ENCODE measurements around the gene NET1.

NET1 gene

GRCh38 chr10:5481121-5481520, 68.8 kb downstream of the NET1 start:
- no peak for TF ChIP-seq CTCF (conservative IDR thresholded peaks at IDR 0.05; ENCODE audit: low read depth, low read length)
- Histone ChIP-seq H3K79me2 (ENCODE audit: insufficient read depth, low read depth) (no peaks in the 10 kb centered on the region), H3K4me2 (no peak overlapping the region), H2AFZ (ENCODE audit: low read depth) (no peak overlapping the region), H3K9ac (no peak overlapping the region), H4K20me1 (ENCODE audit: insufficient read depth) (no peaks in the 10 kb centered on the region), H3K4me3 (IDR thresholded peaks at IDR 0.05; ENCODE audit: insufficient read depth, low read depth, low read length) (no peak overlapping the region), H3K27me3 (ENCODE audit: insufficient read depth, low read depth) (no peaks in the 10 kb centered on the region), H3K27ac (no peak overlapping the region), H3K4me1 (ENCODE audit: low read depth, poor library complexity, severe bottlenecking) (no peaks in the 10 kb centered on the region), H3K36me3 (ENCODE audit: insufficient read depth) (no peaks in the 10 kb centered on the region)

- no peak overlapping the region for H3K4me2 ChIP-seq
- H4K20me1 ChIP-seq (ENCODE audit: insufficient read depth): no peaks in the 10 kb centered on the region
- H3K9ac ChIP-seq: no peak overlapping the region
- H3K36me3 ChIP-seq (ENCODE audit: insufficient read depth): no peaks in the 10 kb centered on the region
- H3K27me3 ChIP-seq (ENCODE audit: insufficient read depth, low read depth): no peaks in the 10 kb centered on the region
- H3K79me2 ChIP-seq (ENCODE audit: insufficient read depth, low read depth): no peaks in the 10 kb centered on the region
- H3K27ac ChIP-seq: no peak overlapping the region
- no peaks in the 10 kb centered on the region for H3K4me1 ChIP-seq (ENCODE audit: low read depth, poor library complexity, severe bottlenecking)
- no peak overlapping the region for H2AFZ ChIP-seq (ENCODE audit: low read depth)
- H3K4me3 ChIP-seq (IDR thresholded peaks at IDR 0.05; ENCODE audit: insufficient read depth, low read depth, low read length): no peak overlapping the region
- no peak for TF ChIP-seq CTCF (conservative IDR thresholded peaks at IDR 0.05; ENCODE audit: low read depth, low read length)
Observed at GRCh38 chr10:5482016-5482415, 69.7 kb downstream of the NET1 start.

- Histone ChIP-seq H3K4me2 (no peak overlapping the region), H3K9ac (no peak overlapping the region), H3K4me1 (ENCODE audit: low read depth, poor library complexity, severe bottlenecking) (no peaks in the 10 kb centered on the region), H3K79me2 (ENCODE audit: insufficient read depth, low read depth) (no peaks in the 10 kb centered on the region), H2AFZ (ENCODE audit: low read depth) (no peak overlapping the region), H3K27ac (no peak overlapping the region), H3K4me3 (IDR thresholded peaks at IDR 0.05; ENCODE audit: insufficient read depth, low read depth, low read length) (no peak overlapping the region), H3K36me3 (ENCODE audit: insufficient read depth) (no peaks in the 10 kb centered on the region), H3K27me3 (ENCODE audit: insufficient read depth, low read depth) (no peaks in the 10 kb centered on the region), H4K20me1 (ENCODE audit: insufficient read depth) (no peaks in the 10 kb centered on the region)
- TF ChIP-seq CTCF (conservative IDR thresholded peaks at IDR 0.05; ENCODE audit: low read depth, low read length): no peak
Observed at GRCh38 chr10:5484205-5484604, 71.8 kb downstream of the NET1 start.

- Histone ChIP-seq H3K9ac (no peak overlapping the region), H4K20me1 (ENCODE audit: insufficient read depth) (no peaks in the 10 kb centered on the region), H3K4me2 (no peak overlapping the region), H3K79me2 (ENCODE audit: insufficient read depth, low read depth) (no peaks in the 10 kb centered on the region), H2AFZ (ENCODE audit: low read depth) (no peak overlapping the region), H3K27me3 (ENCODE audit: insufficient read depth, low read depth) (no peaks in the 10 kb centered on the region), H3K4me3 (IDR thresholded peaks at IDR 0.05; ENCODE audit: insufficient read depth, low read depth, low read length) (no peak overlapping the region), H3K4me1 (ENCODE audit: low read depth, poor library complexity, severe bottlenecking) (no peaks in the 10 kb centered on the region), H3K36me3 (ENCODE audit: insufficient read depth) (no peaks in the 10 kb centered on the region), H3K27ac (no peak overlapping the region)
- no peak for TF ChIP-seq CTCF (conservative IDR thresholded peaks at IDR 0.05; ENCODE audit: low read depth, low read length)
Observed at GRCh38 chr10:5485290-5485689, 72.9 kb downstream of the NET1 start.

Data from KMS-11 (cell line).